ENCODE results near the gene OPRM1.

Gene OPRM1

GRCh38 chr6:154289818-154290508, 250.9 kb downstream of the OPRM1 start:
- DNase-seq = no peak

- no peak for DNase-seq
Measured at GRCh38 chr6:154292066-154292465, 253.0 kb downstream of the OPRM1 start.

- no peak for DNase-seq
Measured at GRCh38 chr6:154292855-154293519, 253.9 kb downstream of the OPRM1 start.

GRCh38 chr6:154295733-154296132, 256.7 kb downstream of the OPRM1 start:
- DNase-seq = no peak
